Superior temporal gyrus (tissue), 1 donor: ENCODE results near the gene KLHL36.
"Not testable (repeated sequence)": the region's sequence is repeated elsewhere in the genome, so short reads cannot be mapped to it uniquely, and the experiment has no call there.

Source experiments
- DNase-seq: peaks from one replicate; pipeline ENCODE4 v3.0.0-alpha.2; 2016; ENCODE audit errors: extremely low spot score

The KLHL36 gene

DNA sequence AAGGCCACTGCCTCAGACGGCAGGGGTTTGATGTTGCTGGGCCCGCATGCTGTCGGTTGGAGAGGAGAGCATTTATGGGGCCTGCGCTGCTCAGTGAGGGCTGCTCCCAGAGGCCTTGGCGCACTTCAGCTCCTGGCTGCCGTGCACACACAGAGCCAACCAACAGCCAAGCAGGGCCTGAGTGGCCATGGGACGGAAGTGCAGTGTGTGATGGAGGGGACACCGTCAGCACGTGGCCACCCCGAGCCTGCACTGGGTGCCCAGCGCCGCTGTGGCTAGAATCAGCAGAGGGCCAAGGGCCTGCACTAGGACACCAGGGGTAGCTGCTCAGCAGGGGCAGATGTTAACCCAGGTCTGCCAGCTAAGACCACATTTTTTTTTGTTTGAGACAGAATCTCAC, 21.8 kb downstream of the KLHL36 start:
- DNase-seq, result no peak

GRCh38 chr16:84672276-84673202, 24.2 kb downstream of the KLHL36 start:
- DNase-seq, result peak; percentile 76

DNA sequence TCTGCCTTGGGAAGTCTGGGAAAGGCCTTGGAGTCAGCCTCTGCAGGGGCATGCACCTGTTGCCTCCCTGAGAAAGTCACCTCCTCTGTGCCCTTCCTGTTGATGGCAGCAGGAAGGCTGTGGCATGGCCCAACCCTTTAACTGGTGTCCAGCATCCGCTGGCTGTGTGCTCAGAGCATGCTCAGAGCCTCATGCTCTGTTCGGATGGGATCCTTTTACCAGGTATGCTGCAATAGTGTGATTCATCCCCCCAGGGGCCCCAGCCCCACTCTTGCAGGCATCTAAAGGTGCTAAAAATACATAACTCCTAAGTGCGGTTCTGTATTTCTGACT, 24.9 kb downstream of the KLHL36 start:
- no peak for DNase-seq

DNA sequence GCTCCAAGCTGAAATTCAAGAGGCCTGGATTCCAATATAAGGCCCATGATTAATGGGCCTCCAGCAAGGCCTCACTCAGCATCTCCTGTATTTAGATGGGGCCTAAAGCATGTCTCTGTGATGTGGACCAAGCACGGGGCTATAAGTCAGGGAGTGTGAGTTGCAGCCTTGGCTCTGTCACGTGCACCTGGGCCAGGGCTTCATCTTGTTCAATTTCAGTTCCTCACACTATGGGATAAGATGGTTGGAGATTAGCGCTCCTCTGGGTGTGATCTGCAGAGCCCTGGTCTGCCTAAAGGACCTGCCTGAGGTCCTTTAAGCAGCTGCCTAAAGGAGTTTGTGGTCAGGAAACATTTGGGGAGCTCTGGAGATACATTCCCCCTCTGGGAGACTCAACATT, 25.2 kb downstream of the KLHL36 start:
- DNase-seq, result no peak

DNA sequence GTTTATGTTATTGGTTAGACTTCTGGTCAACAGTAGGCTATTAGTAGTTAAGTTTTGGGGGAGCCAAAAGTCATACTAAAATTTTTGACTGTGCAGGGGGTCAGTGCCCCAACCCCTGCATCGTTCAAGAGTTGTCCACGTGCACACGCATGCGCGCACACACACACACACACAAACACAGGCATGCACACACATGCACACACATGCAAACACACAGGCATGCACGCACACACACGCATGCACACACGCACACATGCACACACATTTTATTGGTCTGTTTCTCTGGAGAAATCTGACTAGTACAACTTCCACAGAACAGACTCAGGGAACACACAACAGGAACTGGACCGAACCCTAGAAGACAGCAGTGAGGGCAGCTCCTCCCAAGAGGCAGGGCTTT, 27.1 kb downstream of the KLHL36 start:
- DNase-seq, result no peak

DNA sequence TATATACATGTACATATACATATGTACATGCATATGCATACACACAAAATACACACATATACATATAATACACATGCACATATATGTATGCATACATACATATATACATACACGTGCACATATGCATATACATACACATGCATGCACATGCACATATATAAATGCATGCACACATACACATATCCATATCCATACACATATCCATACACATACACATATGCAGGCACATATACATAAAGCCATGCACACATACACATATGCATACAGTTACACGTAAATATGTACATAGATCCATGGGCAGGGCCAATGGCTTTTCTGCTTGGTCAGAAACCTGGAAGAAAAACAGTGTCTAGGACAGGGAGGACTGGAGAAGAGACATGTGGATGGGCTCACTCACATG, 27.6 kb downstream of the KLHL36 start:
- DNase-seq, result no peak

GRCh38 chr16:84677017-84677803, 28.9 kb downstream of the KLHL36 start:
- no peak for DNase-seq

DNA sequence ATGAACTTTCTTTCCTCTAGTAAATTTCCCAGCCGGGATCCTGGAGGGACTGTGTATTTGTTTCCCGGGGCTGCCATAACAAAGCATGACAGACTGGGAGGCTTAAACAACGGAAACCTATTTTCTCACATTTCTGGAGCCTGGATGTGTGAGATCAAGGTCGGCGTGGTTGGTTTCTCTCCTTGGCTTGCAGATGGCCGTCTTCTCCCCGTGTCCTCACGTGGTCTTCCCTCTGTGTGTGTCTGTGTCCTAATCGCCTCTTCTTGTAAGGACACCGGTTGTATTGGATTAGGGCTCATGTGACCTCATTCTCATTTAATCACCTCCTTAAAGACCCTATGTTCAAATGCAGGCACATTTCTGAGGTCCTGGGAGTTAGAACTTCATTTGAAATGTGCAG, 29.5 kb downstream of the KLHL36 start:
- DNase-seq, result no peak

DNA sequence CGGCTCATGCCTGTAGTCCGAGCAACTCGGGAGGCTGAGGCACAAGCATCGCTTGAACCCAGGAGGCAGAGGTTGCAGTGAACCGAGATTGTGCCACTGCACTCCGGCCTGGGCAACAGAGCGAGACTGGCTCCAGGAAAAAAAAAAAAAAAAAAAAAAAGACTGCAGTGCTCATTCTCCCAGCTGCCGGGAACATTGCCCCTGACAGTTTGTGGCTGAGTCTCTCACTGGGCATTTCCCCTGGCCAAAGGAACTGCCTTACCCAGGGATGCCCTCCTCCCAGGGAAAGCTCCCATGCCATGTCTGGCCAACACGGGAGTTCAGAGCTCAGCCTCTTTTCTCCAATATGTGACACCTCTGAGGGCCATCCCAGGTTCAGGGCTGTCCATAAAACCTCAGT, 30.2 kb downstream of the KLHL36 start:
- no peak for DNase-seq

DNA sequence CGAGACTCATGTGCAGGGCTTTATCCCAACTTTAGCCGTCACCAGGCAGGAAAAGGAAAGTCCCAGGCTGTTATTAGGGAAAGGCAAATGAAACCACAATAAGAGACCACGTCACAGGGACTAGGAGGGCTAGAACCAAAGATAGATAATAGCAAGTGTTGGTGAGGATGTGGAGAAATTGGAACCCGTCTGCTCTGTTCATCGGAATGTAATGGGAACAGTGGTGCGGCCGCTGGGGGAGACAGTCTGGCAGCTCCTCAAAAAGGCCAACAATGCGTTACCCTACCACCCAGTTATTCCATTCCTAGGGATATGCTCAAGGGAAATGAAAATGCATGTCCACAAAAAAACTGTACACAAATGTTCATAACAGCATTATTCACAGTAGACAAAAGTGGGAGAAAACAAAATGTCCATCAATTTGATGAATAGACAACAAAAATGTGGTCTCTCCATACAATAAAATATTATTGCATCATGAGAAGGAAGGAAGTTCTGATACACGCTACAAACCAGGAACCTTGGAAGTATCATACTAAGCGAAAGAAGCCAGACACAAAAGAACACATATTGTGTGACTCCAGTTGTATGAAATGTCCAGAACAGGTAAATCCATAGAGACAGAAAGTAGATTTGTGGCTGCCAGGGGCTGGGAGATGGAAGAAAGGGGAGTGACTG, 32.0 kb downstream of the KLHL36 start:
- DNase-seq, result no peak

DNA sequence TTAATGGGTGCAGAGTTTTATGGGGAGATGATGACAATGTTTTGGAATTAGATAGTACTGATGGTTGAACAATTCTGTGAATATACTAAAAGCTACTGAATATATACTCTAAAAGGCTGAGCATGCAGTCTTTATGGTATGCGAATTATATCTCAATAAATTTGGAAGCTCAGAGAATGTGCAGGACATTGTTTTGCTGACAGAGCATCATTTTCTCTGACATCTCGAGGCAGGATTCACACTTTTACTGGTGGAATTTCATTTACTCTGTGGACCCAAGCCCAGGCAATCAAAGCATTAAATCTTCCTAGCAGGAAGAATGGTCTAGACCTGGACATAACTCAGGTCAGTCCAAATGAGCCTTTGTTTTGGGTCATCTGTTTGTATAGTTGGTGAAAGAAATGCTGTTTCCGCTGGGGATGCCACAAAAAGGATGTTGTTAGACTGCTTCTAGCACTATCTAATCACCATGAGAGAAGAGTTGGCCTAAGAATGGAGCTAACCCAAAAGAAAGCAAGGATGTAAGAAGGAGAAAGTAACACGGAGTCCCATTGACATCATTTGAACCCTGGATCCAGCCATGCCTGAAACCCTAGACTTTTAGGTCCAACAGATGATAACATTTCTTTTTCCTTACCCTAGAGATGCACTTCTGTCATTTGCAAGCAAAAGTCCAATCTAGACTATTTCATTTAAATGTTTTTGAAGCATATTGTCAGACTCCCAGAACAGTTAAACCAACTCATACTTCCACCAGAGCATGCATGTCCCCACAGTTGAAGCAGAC, 32.7 kb downstream of the KLHL36 start:
- DNase-seq, result no peak

DNA sequence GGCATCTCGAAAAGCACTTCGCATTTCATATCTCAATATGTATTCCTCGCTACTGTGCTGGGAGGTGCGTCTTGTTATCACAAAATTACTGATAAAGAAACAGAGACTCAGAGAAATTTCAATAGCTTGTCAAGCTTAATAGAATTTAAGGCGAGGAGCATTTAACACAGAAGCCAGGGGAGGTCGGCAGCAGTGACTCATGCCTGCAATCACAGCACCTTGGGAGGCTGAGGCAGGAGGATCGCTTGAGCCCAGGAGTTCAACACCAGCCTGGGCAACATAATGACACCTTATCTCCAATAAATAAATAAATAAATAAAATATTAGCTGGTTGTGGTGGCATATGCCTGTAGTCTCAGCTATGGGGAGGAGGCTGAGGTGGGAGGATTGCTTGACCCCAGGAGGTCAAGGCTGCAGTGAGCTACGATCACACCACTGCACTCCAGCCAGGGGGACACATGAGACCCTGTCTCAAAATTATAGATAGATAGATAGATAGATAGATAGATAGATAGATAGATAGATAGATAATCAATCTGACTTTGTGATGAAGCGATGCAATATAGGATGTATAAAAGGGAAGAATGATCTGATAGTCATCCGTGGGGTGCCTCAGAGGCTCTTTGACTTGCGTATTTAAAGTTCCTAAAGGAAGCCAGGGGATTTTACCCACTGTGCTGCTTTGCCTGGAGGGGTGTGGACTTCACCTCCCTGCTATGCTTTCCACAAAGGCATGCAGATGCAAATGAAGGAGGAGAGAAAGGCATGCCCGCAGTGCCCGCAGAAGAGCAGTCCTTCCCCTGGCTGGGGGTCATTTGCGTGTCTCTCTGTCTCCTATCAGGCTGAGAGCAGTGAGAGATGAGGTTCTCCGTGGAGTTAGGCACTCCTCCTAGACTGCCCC, 35.6 kb downstream of the KLHL36 start:
- no peak for DNase-seq

DNA sequence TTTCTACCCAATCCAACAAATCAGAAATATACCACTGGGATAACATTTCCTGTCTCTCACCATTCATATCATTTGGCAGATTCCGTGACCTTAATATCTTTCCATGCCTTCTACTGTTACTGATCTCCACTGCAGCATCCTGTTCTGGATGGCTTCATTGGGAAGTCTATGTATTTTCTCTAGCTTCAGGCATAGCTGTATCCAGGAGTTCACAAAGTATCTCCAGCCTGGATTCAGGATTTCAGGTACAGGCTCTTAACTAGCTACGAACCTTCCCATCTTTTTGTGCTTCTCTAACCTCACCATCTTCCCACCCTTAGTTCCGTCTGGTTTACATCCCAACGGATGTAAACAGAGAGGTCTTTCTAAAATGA, 36.3 kb downstream of the KLHL36 start:
- no peak for DNase-seq

DNA sequence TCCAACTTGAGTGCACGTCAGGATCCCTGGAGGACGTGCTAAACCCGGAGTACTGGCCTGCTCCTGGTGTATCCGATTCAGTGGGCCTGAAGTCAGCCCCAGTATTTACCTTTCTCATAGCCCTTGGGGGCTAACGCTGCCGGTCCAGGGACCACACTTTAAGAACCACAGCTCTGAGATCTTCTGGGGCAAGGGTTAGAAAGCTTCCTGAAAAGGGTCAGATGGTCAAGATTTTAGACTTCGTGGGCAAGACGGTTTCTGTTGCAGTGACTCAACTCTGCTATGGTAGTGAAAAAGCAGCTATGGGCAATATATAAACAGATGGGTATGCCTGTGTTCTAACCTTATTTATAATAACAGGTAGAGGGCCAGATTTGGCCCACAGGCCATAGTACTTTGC, 36.9 kb downstream of the KLHL36 start:
- DNase-seq, result no peak

GRCh38 chr16:84686707-84687298, 38.5 kb downstream of the KLHL36 start:
- no peak for DNase-seq

DNA sequence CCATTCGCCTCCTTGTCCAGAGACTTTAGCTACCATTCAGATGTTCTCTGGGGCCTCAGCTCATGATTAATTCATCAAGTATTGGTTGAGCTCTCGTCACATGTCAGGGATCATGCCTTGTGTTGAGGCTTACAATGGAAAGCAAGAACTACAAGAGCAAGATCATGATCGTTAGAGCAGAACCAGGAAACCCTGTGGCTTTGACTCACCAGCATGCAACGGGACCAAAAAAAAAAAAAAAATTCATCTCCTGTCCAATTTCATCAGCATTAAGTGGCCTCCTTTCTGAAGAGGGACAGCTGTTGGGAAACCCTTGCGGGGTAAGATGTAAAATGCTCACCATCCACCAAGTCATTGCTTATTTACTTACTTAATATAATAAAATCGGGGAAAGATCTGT, 39.4 kb downstream of the KLHL36 start:
- no peak for DNase-seq

DNA sequence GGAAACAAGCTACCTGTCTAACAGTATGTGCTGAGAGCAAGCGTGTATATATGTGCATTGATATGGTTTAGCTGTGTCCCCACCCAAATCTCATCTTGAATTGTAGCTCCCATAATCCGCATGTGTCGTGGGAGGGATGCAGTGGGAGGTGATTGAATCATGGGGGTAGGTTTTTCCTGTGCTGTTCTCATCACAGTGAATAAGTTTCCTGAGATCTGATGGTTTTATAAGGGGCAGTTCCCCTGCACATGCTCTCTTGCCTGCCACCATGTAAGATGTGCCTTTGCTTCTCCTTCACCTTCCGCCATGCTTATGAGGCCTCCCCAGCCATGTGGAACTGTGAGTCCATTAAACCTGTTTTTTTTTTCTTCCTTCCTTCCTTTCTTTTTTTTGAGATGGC, 39.9 kb downstream of the KLHL36 start:
- not testable (repeated sequence) for DNase-seq

- no peak for DNase-seq
These were observed 40.8 kb downstream of the KLHL36 start for GRCh38 chr16:84689111-84689510.

- no peak for DNase-seq
These were observed 41.9 kb downstream of the KLHL36 start for GRCh38 chr16:84690088-84690819.
